HG02678 (cell line): ENCODE measurements around the gene ATG16L2.
A peak's percentile ranks its signal among the peaks of the same experiment; 100 is the strongest.

Source experiments
- ATAC-seq: cut with Tn5 transposase; IDR thresholded peaks from one replicate; pipeline ENCODE4 v1.9.1; 2021; ENCODE audit warnings: mild to moderate bottlenecking, moderate library complexity; ENCODE audit not compliant: unreplicated experiment

ATG16L2 gene

GRCh38 chr11:72814286-72815109 lies at the start of gene ATG16L2:
Gene ATG16L2, plus strand, starts transcription at chr11:72814411. Its CDS starts 35 bp downstream, at chr11:72814446.
- peak; percentile 66 for ATAC-seq

- no peak for ATAC-seq
Observed at GRCh38 chr11:72764503-72764902, 49.7 kb upstream of the ATG16L2 start.

GRCh38 chr11:72766152-72766902 lies 47.9 kb upstream of the ATG16L2 start:
- ATAC-seq, result no peak

- ATAC-seq, result no peak
Observed at GRCh38 chr11:72767203-72768062, 46.8 kb upstream of the ATG16L2 start.

GRCh38 chr11:72768581-72768980 lies 45.6 kb upstream of the ATG16L2 start:
- no peak for ATAC-seq

- ATAC-seq, result no peak
Observed at GRCh38 chr11:72769680-72770079, 44.5 kb upstream of the ATG16L2 start.

- no peak for ATAC-seq
Observed at GRCh38 chr11:72770799-72771198, 43.4 kb upstream of the ATG16L2 start.

- ATAC-seq, result no peak
Observed at GRCh38 chr11:72771507-72771906, 42.7 kb upstream of the ATG16L2 start.

- ATAC-seq, result no peak
Observed at GRCh38 chr11:72772059-72772458, 42.2 kb upstream of the ATG16L2 start.

- no peak for ATAC-seq
Observed at GRCh38 chr11:72773291-72773690, 40.9 kb upstream of the ATG16L2 start.

- no peak for ATAC-seq
Observed at GRCh38 chr11:72773696-72774095, 40.5 kb upstream of the ATG16L2 start.

- no peak for ATAC-seq
Observed at GRCh38 chr11:72774499-72774898, 39.7 kb upstream of the ATG16L2 start.

- ATAC-seq, result no peak
Observed at GRCh38 chr11:72775288-72776110, 38.7 kb upstream of the ATG16L2 start.

- no peak for ATAC-seq
Observed at GRCh38 chr11:72776117-72776843, 37.9 kb upstream of the ATG16L2 start.

- ATAC-seq, result no peak
Observed at GRCh38 chr11:72776844-72777754, 37.1 kb upstream of the ATG16L2 start.

GRCh38 chr11:72777755-72778278 lies 36.4 kb upstream of the ATG16L2 start:
- no peak for ATAC-seq

- no peak for ATAC-seq
Observed at GRCh38 chr11:72778535-72779494, 35.4 kb upstream of the ATG16L2 start.
